Activated CD4-positive, alpha-beta T cell treated with anti-CD3 and anti-CD28 coated beads, Interleukin-2, Interleukin-6, amounts not matched to agents 100 ng/mL and 50 ng/mL, durations not matched to agents 16 hours and 8 hours (primary cell): Measurements from ENCODE around the gene HOXA3.

Source experiments
- DNase-seq: peaks from one replicate; pipeline ENCODE4 v3.0.0-alpha.2; 2020

Gene HOXA3

GRCh38 chr7:27151931-27152815 lies at the start of gene HOXA3:
TSS of gene HOXA3 (minus strand) at chr7:27152583. CDS start at chr7:27110640, 41,943 bp downstream.
- no peak for DNase-seq

- DNase-seq, result no peak
Measured at GRCh38 chr7:27201580-27202017, 49.2 kb upstream of the HOXA3 start.

GRCh38 chr7:27200761-27201579 lies 48.6 kb upstream of the HOXA3 start:
- no peak for DNase-seq

- DNase-seq, result no peak
Measured at GRCh38 chr7:27199849-27200760, 47.7 kb upstream of the HOXA3 start, which contains the start of gene HOXA13. TSS of gene HOXA13 (minus strand) at chr7:27200091. CDS start at chr7:27200077, 14 bp downstream.

- DNase-seq, result no peak
Measured at GRCh38 chr7:27198871-27199801, 46.8 kb upstream of the HOXA3 start.

GRCh38 chr7:27198138-27198841 lies 45.9 kb upstream of the HOXA3 start:
- DNase-seq, result no peak

- DNase-seq, result no peak
Measured at GRCh38 chr7:27197137-27198042, 45.0 kb upstream of the HOXA3 start.

GRCh38 chr7:27196287-27196767 lies 43.9 kb upstream of the HOXA3 start:
- peak; percentile 83 for DNase-seq

GRCh38 chr7:27194686-27195379 lies 42.5 kb upstream of the HOXA3 start:
- no peak for DNase-seq

- DNase-seq, result no peak
Measured at GRCh38 chr7:27194002-27194352, 41.6 kb upstream of the HOXA3 start.

GRCh38 chr7:27193335-27194001 lies 41.1 kb upstream of the HOXA3 start:
- no peak for DNase-seq

- DNase-seq, result no peak
Measured at GRCh38 chr7:27192546-27193334, 40.4 kb upstream of the HOXA3 start.

- no peak for DNase-seq
Measured at GRCh38 chr7:27191833-27192545, 39.6 kb upstream of the HOXA3 start.

- no peak for DNase-seq
Measured at GRCh38 chr7:27191161-27191731, 38.9 kb upstream of the HOXA3 start.

GRCh38 chr7:27189997-27190748 lies 37.8 kb upstream of the HOXA3 start:
- no peak for DNase-seq
